HL-60 (cell line): ENCODE measurements around the gene SPOCK2.

Source experiments
- POLR2AphosphoS5 ChIP-seq: IDR thresholded peaks from 2 replicates; pipeline ENCODE4 v1.6.1; 2012; ENCODE audit warnings: low read depth
- SPI1 ChIP-seq: IDR thresholded peaks from 2 replicates; pipeline ENCODE4 v1.6.1; 2012; ENCODE audit warnings: low read depth, mild to moderate bottlenecking, borderline replicate concordance

DNA sequence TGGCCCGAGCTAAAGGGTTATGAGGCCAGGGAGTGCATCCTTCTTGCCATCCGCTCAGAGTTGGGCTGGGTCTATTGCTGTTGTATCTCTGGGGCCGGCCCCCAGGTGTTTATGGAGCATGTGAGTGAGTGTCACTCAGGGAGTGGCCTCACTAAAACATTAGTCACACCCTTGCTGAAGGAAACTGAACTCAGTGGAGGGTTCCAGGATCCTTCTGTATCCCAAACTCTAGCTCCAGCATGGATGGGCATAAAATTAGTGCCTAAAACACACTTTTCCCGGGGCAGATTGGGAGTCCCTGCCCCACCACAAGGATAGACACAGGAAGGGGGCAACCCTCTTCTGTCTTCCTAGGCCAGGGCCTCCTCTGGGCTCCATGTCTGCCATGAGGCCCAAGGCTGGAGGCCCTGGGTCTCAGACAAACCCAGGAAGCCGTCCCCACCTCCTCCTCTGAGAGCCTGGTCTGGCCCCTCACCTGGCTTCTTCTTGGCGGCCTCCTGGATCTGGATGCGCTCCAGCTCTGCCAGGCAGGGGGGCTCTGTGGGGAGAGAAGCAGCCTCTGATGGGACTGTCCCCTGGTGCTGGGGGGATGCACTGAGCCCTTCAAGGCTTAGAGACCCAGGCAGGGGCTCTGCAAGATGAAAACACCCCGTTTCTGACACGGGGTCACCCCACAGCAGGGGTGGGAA lies 24.5 kb downstream of the SPOCK2 start:
- TF ChIP-seq SPI1 (no peak), POLR2AphosphoS5 (no peak)
